Occipital lobe (tissue), 2 donors: Measurements from ENCODE around the gene NGEF. TPM values are rescaled to one million over a fixed set of nuclear protein-coding genes. Genes with fewer than 3 reads are reported as not detected.

Experiments
- DNase-seq: peaks from one replicate; lab custom pipeline; 2025; lab: John Stamatoyannopoulos, UW
- total RNA-seq: library from RNA; depleted of rRNA; stranded (reverse); fragments of >200 nt; gene quantifications from one replicate; pipeline ENCODE4 v1.2.3, GENCODE V29; 2014

Gene NGEF
- total RNA-seq, 1 donor from 2014 or later = 22.8 TPM

DNA sequence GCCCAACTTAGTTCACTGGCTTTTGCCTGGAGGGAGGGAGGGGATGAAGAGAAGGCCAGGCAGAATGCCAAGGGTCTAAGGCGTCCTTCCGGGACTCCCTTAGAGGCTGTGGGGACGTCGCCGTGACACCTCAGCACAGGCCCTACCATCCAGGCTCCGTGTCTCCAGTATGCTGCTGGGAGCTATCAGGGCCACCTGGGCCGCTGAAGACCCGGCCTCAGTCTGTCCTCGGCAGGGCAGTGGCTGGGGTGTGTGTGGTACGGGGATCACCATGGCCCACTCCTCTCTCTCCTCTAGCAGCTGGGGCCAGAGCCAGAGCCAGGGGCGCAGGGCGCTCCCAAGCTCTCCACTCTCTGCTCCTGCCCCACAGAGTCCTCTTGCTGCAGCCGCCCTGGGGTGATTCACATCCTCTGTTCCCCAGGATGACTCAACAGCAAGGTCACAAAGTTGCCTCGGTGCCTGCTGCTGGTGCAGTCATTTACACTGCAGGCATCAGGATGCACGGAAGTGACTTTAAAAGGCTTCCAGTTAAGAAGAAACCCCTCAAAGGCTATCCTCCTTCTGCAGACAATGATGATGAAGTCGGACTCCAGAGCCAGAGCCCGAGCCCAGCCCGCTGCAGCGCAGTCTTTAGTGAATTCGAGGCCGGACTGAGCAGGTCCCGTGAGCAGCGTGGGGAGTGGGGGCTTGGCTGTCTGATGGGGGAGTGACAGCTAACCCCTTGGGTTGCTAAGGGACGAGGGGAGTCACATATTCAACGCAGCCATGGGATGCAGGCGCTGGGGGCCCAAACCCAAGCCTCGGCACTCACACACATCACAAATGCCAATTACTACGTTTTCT lies 111.1 kb downstream of the NGEF start:
- DNase-seq = no peak

DNA sequence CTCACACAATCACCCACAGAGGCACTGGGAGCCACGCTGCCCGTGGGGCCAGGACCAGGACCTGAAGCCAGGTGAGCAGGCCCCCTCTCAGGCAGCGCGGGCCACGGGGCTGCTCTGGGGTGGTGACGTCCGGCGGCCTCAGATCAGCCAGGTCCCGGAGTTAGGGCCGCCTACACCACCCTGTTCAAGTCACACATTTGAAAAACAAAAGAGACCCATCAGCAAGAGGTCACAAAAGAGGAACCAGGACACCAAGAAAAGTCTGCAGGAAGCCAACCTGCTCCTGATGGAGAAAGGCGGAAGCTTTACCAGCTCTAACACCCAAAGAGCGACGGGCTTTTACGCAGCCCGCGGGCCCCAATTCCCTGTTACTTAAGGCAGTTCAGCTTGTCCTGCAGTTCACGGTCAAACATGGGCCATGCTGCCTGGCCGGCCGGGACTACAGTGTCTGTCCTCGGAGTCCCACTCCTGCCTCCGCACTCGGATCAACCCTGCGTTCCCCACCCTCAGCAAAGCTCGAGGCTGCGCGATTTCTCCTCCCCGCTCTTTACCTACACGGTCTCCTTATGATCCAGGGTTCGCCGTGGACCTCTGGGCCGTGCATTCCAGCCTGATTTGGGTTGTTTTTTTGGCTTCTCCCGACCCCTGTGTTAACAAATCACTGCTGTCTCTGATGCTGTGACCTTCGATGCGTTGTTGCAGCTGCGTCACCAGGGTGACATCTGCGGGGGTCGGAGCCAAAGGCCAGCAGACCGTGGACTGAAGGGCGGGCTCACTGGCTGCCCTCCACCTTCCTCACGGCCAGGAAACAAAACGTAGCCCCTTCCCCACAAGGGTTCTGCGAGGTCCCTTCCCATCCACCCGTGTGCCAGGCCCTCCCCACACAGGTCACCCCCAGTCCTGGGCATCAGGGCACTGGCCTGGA lies 112.0 kb downstream of the NGEF start:
- DNase-seq = no peak

DNA sequence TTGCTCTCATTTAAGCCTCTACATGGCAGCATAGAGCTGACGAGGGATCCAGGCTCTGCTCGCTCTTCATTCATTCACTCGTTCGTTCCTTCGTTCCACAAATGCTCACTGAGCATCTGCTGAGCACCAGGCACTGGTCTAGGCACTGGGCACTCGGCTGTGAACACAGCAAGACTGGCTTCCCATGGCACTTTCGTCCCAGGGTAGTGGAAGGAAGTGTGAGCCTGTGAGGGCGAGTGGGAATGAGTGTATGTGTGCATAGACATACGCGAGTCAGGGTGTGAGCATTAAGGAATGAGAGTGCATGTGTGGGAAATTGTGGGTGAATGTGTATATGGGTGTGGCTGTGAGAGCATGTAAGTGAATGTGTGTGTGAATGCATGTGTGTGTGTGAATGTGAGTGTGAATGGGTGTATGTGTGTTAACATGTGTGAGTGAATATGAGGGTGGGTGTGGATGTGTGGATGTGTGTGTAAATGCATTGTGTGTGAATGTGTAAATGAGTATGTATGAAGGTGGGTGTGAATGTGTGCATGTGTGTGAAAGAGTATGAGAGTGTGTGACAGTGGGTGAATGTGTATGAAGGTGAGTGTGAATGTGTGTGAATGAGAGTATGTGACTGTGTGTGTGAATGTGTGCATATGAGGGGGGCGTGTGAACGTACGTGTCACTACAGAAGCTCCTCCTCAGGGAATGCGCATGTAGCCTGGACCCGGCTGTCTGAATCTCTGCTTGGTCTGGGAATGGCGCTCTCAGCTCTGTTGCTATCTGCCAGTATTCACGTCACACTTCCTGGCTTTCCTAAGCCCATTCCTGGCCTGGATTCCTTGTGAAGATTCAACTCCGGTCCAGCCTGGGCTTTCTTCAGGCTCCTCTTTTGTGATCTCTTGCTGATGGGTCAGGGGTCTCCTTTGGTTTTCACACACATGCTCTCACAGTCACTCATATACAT lies 114.2 kb downstream of the NGEF start:
- DNase-seq = no peak

DNA sequence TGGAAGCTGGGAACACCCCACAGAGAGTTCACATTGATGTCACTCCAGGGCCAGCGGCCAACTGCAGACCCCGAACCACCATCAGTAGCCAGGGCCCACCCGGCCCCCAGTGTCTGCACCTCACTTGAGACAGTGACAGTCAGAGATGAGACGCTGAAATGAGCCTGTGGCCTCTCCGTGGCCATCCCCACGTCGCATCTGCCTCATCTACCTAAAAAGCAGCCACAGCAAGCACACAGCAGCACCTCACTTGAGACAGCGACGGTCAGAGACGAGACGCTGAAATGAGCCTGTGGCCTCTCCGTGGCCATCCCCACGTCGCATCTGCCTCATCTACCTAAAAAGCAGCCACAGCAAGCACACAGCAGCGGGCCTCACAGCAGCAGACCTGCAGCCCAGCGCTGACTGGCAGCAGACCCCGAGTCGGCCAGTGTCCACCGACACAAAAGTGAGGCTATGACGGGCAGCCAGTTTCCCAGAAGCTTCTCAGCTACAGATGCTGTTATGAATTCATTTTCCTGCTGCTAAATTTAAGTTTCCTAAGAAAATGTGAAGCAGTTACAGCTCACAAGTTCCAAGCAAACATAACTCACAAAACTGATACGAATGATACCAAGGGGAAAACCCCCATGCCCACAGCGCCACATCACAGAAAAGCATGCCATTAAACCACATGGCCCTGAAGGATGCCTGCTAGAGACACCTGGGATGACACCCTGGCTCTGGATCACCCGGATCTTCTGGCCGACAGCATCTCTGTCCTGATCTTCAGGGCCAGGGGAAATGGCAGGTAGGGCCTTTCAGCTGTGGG lies 115.3 kb downstream of the NGEF start:
- DNase-seq = no peak

DNA sequence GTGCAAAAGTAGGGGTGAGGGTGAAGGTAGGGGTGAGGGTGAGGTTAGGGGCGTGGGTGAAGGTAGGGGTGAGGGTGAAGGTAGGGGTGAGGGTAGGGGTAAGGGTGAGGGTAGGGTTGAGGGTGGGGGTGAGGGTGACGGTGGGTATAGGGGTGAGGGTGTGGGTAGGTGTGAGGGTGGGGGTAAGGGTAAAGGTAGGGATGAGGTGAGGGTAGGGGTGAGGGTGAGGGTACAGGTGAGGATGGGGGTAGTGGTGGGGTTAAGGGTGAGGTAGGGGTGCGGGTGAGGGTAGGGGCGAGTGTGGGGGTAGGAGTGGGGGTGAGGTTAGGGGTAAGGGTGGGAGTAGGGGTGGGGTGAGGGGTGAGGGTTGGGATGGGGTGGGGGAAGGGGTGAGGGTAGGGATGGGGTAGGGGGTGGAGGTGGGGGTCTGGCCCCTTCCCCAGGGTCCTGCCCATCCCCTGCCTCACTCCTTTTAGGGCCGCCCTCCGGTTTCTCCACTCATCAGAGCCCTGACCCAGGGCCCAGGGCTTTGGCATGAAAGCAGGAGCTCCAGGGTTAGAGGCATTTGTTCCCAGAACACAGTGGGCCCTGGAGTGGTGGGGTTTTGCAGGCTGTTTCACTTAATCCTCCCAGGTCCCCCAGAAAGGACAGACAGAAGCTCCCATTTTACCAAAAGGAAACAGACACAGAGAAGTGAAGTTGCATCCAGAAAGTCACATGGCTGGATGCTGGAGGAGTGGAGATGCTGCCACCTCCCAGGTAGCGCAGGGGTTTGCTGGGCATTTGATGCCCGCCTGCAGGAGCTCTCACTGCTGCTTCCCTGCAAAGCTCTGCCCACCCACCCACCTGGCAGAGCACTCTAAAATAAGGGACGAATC lies 116.1 kb downstream of the NGEF start:
- no peak for DNase-seq

DNA sequence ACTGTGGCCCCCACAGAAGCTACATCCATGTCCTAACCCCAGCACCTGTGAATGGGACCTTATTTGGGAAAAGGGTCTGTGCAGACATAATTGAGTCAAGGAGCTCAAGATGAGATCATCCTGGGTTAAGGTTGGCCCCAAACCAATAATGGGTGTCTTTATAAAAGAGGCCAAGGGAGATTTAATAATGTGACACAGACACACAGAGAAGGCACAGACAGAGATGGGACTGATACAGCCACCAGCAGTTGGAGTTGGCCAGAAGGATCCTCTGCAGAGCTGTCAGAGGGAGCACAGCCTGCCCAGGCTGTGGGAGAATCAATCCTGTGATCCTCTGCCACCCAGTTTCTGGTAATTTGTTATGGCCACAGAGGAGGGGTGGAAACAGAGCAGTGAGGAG lies 116.9 kb downstream of the NGEF start:
- no peak for DNase-seq

DNA sequence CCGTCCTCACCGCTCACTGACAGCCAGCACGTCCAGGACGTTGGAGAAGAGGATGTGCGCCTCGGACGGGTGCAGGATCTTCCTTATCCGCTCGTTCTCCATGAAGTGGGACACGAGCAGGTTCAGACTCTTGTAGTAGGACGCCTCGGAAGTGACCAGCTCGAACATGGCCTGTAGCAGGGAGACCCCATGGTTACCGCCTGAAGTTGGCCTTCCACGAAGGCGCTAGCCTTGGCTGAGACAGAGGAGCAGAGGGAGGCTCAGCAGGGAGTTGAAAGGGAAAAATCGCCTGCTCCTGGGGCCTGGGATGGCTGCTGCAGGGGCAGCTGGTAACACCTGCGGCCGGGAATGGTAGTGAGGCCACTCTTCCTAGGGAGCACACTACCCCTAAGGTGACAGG lies 118.3 kb downstream of the NGEF start:
- DNase-seq = no peak

DNA sequence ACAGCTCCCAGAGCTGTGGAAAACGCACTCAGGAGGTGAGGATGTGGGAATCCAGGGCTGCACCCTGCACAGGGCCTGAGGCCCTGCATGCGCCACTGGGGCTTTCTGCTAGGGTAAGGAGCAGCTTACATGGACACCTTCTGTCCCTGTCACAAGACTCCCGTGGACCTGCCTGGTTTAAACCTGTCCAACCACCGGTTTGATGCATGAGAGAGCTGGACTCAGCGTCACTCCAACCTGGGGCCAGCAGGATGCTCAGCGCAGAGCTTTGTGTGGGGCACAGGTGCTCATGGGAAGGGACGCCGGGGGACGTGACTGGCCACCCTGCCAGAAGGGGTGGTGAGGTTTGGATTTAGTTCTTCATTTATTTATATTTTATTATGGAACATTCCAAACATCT lies 118.8 kb downstream of the NGEF start:
- DNase-seq = no peak

DNA sequence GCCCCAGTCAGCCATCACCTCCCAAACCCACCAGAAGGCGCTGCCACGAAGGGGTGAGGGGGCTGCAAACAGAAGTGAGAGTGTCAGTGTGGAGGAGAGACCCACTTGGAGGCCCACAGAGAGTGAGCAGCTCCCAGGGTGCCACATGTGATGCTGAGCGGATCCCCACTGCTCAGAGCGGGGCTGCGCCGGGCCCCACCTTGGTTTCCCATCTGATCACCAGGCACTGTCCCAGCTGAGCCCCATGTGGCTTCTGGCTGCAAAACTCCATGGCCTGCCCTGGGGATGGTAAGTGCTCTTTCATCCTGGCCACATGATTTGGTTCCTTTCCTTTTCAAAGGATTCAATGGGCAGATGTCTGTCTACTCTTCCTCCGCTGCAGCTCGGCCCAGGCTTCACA lies 119.2 kb downstream of the NGEF start:
- DNase-seq = no peak

DNA sequence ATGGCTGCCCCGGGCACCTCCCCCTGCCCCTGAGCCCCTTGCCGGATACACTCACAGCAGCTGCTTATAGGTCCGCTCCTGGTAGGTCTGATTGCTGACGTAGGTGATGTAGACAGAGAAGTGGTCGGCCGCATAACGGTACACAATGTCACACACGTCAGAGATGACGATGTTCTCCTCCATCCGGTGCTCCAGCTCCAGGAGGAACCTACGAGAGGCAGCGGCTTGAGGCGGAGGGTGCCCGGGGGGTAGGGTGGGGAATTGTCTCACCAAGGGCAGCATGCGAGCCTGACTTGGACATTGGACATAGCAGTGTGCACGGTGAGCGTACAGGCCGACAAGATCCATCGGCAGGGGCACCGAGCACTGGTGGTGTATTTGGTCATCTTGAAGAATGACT lies 120.2 kb downstream of the NGEF start:
- no peak for DNase-seq

DNA sequence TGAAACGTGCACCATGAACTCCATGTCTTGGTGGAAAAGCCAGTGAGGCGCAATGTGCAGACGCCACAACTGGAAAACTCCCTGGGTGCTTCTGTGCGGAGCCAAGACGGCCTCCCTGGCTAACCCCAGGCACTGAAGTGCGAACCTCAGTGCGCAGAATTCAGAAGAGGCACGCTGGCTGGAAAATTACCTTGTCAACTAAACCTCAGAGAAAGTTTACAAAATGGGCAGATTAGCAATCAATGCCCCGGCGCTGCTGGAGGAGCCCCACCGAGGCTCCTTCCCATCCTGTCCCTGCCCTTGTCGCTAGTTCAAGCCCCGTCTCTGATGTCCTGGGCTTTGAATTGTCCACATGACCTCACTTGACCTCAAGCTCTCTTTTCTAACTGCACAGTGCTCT lies 120.8 kb downstream of the NGEF start:
- no peak for DNase-seq

DNA sequence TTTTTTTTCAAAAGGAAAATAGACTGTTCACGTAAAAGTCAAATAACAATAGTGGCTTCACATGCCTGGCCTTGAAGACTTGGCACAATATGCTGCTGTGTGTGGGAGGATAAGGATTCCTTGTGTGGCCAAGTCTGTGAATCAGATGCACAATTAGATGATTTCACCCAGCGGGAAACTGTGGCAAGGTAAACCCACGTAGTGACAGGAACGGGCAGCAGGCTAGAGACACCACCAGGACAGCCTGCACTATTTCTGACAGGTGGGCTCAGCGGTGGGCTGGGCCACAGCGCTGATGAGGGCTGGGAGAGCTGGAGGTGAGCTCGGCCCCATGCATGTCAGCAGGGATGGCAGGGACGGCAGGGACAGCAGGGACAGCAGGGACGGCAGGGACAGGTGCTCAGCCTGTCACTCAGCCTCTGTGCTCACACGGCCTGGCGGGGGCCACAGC lies 121.4 kb downstream of the NGEF start:
- DNase-seq = peak; percentile 25

DNA sequence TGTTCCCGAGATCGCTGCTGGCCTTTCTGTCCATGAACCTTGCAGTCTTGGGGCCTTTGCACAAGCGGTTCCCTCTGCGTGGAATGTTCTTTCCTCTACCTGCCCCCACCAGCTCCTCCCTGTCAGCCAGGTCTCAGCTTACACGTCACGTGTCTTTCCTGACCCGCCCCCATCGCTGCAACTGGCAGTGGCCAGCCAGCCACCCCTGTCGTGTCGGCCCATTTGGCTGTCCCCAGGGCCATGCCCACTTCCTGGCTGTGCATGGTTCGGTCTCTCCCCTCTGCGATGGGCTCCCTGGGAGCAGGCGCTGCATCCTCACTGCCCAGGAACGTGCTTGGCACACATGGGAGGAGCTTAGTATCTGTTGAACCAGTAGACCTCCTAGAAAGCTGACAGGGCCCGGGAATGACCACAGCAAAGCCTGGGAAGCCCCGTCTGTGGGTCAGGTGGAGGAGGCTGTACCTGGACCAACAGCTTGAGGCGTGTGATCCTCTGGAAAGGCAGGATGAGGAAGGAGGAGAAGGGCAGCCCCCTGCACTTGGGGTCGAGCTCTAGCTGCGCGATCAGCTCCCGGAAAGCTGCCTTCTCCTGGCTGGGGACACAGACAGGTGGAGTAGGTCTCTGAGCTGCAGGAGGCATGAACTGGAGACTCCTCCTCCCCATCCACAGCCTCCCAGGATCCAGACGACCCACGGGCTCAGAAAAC lies 122.0 kb downstream of the NGEF start:
- no peak for DNase-seq

DNA sequence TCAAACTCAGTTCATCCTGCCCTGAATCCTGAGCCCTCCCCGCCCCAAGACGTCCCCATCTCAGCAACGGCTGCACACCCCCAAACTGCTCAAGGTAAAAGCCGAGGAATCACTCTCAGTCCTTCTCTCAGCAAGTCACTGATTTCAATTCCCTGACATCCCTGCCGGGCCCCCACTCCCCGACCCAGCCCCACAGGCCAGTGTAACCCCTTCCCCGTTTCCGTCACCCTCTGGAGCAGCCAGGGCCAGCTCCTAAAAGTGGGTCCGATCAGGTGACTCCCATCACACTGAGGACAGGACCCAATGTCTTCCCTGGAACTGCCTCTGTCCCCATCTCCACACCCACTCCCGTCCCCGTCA lies 122.5 kb downstream of the NGEF start:
- no peak for DNase-seq

DNA sequence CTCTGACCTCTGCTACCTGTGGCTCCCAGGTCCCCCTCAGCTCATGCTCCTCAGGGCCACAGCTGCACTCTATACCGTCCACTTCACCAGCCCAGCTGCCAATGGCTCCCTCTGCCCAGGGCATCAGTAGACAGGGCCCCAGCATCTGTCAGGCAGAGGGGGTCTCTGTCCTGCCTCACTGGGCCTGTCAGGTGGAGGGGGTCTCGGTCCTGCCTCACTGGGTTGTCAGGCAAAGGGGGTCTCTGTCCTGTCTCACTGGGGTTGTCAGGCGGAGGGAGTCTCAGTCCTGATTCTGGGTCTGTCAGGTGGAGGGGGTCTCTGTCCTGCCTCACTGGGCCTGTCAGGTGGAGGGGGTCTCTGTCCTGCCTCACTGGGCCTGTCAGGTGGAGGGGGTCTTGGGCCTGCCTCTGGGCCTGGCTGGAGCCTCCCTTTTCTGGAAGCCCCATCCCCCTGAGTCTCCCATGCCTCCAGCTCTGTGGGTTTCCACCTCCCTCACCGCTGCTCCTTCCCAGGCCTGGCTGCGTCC lies 123.1 kb downstream of the NGEF start:
- no peak for DNase-seq

DNA sequence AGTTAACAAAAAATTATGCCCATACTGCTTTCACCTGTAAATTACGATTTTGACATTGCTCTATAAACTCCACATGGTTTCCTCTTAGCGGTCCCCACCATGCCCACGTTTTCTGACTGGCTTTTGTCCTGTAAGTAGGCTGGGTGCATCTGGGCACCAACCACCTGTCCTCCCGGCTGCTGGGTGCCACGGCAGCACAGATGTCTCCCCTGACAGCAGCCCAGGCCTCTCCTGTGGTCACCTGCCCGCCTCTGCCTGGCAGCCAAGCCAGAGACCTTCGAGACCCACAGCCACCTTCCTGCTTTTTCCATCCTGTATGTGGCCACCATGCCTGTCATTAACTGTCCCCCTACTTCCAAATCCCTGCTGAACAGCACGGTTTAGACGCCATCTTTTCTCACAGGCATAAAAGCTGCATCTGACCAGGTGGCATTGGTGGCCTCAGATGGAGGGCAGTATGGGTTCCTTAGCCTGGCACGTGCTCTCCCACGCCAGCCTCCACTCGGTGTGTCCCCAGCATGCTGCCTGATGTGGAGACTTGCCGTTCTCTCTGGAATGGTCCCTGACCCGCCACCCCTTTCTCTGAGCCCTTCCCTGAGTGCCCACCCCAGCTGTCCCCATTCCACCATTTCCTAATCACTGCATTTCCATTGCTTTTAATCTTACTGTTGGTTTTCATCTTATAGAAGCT lies 124.1 kb downstream of the NGEF start:
- DNase-seq = no peak

DNA sequence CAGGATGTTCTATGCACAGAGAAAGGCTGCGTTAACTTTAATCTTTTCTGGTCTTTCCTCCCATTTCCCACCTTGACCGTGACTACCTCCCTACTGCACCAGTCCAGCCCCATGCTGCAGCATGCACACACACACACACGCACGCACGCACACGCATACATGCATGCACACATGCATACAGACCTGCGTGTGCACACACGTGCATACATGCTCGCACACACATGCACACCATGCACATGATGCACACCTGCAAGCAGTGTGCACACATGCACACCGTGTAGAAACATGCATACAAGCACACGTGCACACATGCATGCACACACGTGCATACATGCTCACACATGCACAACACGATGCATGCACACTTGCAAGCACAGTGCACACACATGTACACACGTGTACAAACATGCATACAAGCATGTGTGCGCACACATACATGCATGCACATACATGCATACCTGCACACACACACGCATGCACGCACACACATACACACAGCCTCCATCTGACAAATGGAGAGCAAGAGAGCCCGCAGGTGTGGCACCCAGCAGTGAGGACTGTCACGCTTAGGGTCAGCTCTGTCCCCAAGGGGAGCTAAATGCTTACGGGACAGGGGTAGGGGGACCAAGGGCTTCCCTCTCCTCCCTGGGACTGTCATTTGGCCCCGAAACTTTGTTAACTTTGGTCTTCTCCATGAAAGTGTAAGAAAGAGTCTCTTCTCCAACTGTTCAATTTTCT lies 124.8 kb downstream of the NGEF start:
- DNase-seq = no peak
